Measurements from ENCODE around the gene METTL25.

DNA sequence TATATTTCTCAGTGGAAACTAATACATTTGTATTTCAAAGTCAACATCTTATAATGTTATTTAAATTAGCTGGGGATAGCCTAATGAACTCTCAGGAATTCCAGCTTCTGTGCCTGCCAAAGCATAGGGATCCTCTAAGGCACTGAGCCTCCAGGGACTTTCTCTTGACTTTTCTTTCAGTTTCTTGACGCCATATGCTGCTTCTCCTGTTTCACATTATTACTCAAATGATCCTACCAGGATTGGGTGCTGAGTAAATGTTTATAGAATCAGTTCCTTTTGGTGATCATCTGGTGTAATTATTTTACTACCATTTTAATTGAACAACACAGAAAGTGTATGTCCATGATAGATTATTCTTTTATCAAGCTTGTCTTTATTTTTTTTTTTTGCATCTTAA is 7.9 kb downstream of the METTL25 start:
- TF ChIP-seq CTCF (IDR thresholded peaks at IDR 0.05; ENCODE audit: poor library complexity, severe bottlenecking) (no peak), POLR2AphosphoS5 (IDR thresholded peaks at IDR 0.05) (no peak), RAD21 (conservative IDR thresholded peaks at IDR 0.05) (no peak), SMC3 (conservative IDR thresholded peaks at IDR 0.05; ENCODE audit: poor library complexity) (no peak), EP300 (conservative IDR thresholded peaks at IDR 0.05; ENCODE audit: poor library complexity, severe bottlenecking) (no peak), EZH2 (IDR thresholded peaks at IDR 0.05; ENCODE audit: borderline replicate concordance, insufficient read depth, low read length, poor library complexity, severe bottlenecking) (no peak), REST (IDR thresholded peaks at IDR 0.05; ENCODE audit: borderline replicate concordance) (no peak), TAF1 (IDR thresholded peaks at IDR 0.05; ENCODE audit: low read depth) (no peak)

Measured in neural cell (in vitro differentiated cells).